Astrocyte of the spinal cord (primary cell): ENCODE data around the gene ITGA7.

Experiments
- DNase-seq: peaks from one replicate; pipeline ENCODE4 v3.0.0; 2011; ENCODE audit warnings: low read depth, low spot score
- H3K4me3 ChIP-seq: 2 replicates; pipeline ENCODE4 v1.5.1; 2011; ENCODE audit warnings: low read depth, mild to moderate bottlenecking, low read length, moderate library complexity
- in situ Hi-C: cut with HindIII; loops from 2 replicates; pipeline ENCODE4 v1.10.0; 2017; ENCODE audit warnings: low sequenced_read_pairs
- TF ChIP-seq, protein P1 (sequence below): IDR thresholded peaks from 2 replicates; pipeline ENCODE4 v1.5.1; 2012; ENCODE audit warnings: low read depth, mild to moderate bottlenecking, low read length, inconsistent platforms

Gene ITGA7

DNA sequence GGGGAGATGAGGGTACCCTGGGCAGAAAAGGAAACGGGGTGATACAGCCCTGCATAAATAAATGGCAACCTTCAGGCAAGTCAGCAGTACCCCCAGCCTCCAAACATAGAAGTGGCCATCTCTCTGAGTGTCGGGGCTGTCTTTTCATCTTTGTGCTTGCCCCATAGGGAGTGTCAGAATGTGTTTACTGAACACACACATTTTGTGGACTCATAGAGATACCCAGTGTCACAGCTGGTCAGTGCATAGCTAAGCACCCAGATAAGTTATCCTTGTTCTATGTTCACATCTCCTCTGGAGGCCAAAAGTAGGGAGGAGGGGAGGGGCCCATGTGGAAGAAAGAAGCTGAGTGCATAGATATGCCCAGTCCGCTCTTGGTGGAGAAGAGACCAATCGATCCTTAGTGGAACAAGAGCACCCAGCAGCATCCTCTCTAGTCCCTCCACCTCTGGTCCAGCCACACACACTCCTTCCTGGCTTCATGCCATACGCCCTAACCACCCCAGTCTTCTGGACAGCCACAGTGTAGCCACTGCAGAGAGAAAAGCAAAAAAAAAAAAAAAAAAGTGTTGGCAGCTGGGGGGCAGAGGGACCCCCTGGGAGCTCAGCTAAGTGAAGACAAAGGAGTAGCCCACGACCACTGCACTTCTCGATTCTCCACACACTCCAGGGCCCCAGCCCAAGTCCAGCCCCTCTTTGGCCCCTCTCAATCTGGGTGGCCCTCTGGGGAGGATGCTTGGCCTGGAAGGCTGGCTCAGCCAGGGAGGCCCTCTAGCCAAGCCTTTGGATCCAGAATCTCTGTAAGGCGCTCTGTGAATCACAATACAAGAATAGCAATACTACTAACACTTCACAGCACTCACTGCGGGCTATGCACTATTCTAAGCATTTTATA lies 2.6 kb downstream of the ITGA7 start:
- H3K4me3 ChIP-seq = no peak overlapping the region
- in situ Hi-C loops = no loop called here
- TF ChIP-seq, protein P1, sequence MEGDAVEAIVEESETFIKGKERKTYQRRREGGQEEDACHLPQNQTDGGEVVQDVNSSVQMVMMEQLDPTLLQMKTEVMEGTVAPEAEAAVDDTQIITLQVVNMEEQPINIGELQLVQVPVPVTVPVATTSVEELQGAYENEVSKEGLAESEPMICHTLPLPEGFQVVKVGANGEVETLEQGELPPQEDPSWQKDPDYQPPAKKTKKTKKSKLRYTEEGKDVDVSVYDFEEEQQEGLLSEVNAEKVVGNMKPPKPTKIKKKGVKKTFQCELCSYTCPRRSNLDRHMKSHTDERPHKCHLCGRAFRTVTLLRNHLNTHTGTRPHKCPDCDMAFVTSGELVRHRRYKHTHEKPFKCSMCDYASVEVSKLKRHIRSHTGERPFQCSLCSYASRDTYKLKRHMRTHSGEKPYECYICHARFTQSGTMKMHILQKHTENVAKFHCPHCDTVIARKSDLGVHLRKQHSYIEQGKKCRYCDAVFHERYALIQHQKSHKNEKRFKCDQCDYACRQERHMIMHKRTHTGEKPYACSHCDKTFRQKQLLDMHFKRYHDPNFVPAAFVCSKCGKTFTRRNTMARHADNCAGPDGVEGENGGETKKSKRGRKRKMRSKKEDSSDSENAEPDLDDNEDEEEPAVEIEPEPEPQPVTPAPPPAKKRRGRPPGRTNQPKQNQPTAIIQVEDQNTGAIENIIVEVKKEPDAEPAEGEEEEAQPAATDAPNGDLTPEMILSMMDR = no peak
- no peak for DNase-seq

DNA sequence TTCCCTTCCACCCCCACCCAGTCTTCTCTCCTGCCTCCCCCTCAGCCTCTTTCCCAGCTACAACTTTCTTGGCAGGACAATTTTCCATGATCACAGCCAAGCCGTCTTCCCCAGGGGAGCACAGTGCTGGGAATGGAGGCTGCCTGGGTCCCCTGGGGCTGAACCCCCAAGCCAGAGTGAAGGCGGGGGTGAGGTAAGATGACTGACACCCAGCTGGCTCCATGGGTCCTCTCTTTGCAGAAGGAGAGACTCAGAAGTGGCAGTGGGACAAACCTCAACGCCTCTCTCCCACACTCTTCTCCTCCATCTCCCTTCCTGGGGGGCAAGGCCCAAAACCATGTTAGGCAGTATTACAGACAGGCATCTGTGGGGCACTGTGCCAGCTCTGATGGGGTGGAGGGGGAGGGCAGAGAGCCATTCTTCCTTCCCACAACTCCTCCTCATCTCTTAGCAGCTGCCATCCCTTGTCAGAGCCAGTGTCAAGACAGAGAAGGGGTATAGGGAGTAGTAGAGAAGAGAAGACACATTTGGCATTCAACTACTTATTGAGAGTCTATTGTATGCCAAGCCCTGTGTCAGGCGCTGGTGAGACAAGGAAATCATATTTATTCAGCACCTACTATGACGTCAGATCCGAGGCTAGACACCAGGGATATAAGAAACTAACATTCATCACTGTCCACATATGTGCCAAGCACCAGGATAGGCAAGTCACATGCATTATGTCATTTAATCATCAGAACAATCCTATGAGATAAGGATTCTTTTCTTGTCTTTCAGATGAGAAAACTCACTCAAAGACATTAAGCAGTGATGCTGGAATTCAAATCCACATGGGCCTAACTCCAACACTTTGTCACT lies 3.6 kb downstream of the ITGA7 start:
- in situ Hi-C loops = no loop called here
- TF ChIP-seq, protein P1 = no peak
- no peak overlapping the region for H3K4me3 ChIP-seq
- DNase-seq = no peak

DNA sequence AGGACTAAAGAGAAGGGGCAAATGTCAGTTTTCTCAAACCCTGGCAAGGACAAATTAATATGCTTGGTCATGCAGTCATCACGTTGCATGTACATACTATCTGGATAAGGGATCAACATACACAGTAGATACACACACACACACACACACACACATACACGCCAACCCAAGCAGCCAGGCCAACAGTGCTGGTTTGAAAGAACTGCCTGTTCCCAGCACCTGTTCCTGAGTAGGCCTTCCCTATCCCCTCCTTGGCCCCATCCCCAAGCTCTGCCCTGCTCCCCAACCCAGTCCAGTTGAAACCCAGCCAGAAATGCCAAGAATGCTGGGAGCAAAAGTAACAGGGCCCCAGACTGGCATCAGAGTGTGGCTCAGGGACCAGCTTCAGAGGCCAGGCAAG lies 4.4 kb downstream of the ITGA7 start:
- TF ChIP-seq, protein P1 = no peak
- in situ Hi-C loops = no loop called here
- H3K4me3 ChIP-seq = no peak overlapping the region

DNA sequence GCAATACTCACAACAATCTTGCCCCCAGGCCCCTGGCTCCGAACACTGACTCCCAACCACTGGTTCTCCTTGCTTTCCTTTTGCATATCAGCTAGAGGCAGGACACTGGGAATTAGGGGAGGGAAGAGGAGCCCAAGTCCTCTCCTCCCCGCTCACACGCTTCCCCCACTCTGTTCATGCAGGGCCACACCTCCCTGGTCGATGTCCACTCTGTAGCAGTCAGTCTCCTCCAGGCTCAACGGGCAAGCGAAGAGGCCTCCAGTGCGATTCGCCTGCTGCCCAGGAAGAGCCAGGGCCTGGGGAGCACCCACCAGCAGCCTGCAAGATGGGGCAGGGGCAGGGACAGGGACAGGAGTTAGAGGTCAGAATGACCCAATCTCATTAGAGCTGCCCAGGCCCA lies 4.8 kb downstream of the ITGA7 start:
- no peak overlapping the region for H3K4me3 ChIP-seq
- TF ChIP-seq, protein P1 = no peak
- no peak for DNase-seq
- in situ Hi-C loops = no loop called here

More for the DNA sequence above, 4.4 kb downstream of the ITGA7 start:
- DNase-seq = no peak

DNA sequence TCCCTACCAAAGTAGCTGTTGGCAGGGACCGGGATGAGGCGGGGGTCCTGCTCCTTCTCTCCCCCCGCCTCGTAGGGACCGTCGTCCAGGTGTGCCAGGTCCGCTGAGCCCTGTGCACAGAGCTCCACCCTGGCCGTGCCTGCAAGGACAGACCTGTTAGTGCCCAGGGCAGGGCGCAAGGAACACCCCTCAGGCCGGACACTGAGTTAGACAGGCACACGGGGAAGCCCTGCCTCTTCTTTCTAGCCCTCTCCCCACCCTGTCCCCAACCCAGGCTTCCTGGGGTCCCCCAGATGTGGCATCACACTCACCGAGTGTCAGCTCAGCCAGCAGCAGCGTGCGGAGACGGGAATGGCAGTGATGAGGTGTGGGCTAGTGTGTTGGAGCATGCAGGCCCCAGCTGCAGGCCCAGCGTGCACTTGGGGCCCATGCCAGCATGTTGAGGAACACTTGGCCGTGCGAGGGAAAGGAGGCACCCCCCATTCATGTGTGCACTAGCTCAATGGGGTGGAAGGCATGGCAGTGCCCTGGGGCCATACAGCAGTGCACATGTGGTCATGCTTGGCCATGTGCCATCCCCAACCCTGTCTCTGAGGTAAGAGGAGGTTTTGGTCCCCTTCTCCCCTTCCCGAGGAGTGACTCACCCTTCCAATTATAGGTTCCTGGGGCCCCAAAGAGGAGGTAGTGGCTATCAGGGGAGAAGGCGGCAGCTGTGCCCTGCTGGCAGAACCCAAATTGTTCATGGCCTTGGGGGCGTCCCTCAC lies 7.3 kb downstream of the ITGA7 start:
- TF ChIP-seq, protein P1 = no peak
- DNase-seq = no peak
- in situ Hi-C loops = no loop called here
- H3K4me3 ChIP-seq = no peak overlapping the region

DNA sequence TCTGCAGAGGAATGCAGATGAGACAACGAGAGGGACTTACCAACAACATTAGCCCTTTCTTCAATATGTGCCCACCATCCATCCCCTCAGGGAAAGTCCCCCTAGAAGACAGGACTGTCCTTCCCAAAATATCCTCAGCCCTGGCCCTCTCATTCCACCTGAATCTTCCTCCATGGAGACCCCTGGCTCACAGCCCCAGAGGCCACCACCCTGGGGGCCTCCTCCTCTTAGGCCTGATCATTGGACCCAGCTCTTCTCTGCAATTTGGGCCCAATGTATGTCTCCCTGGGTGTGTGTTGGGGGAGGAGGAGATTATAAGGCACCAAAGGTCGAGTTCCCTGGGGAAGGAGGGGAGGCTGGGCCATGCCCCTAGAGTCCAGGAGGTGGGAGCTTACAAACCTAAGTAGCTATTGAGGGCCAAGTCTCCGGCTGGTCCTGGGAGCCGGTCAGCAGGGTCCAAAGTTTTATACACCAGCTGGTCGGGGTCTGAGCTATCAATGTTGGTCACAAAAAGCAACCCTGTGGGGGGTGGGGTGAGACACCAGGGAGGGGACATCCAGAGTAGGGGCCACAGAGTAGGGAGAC lies 8.1 kb downstream of the ITGA7 start:
- in situ Hi-C loops = no loop called here
- DNase-seq = no peak
- H3K4me3 ChIP-seq = no peak overlapping the region
- TF ChIP-seq, protein P1 = no peak
